Neural progenitor cell (in vitro differentiated cells): ENCODE results near the gene INIP. TPM values are rescaled to one million over a fixed set of nuclear protein-coding genes. Genes with fewer than 3 reads are reported as not detected.

Experiments
- DNase-seq: peaks from one replicate; pipeline ENCODE4 v3.0.0-alpha.2; 2016; ENCODE audit warnings: low spot score
- H2AFZ ChIP-seq: fragments of 200-600 bp; sonication (generic); replicated peaks from 2 replicates; pipeline ENCODE4 v1.6.1; 2016; ENCODE audit warnings: antibody characterized with exemption
- H3F3A ChIP-seq: fragments of 200-600 bp; sonication (generic); 2 replicates; pipeline ENCODE4 v1.6.1; 2016; ENCODE audit warnings: antibody characterized with exemption, low read depth
- H3K27ac ChIP-seq: fragments of 200-600 bp; sonication (generic); 2 replicates; pipeline ENCODE4 v1.5.1; 2016; ENCODE audit warnings: mild to moderate bottlenecking
- H3K27me3 ChIP-seq: fragments of 200-600 bp; sonication (generic); 2 replicates; pipeline ENCODE4 v1.6.1; 2016; ENCODE audit warnings: mild to moderate bottlenecking, moderate library complexity
- H3K36me3 ChIP-seq: fragments of 200-600 bp; sonication (generic); 2 replicates; pipeline ENCODE4 v1.5.1; 2016
- H3K4me1 ChIP-seq: fragments of 200-600 bp; sonication (generic); 2 replicates; pipeline ENCODE4 v1.6.1; 2016; ENCODE audit warnings: mixed run types
- H3K4me2 ChIP-seq: fragments of 200-600 bp; sonication (generic); 2 replicates; pipeline ENCODE4 v1.6.1; 2016
- H3K4me3 ChIP-seq: fragments of 200-600 bp; sonication (generic); 2 replicates; pipeline ENCODE4 v1.5.1; 2016
- H3K79me2 ChIP-seq: fragments of 200-600 bp; sonication (generic); 2 replicates; pipeline ENCODE4 v1.6.1; 2016; ENCODE audit warnings: low read depth
- H3K9ac ChIP-seq: fragments of 200-600 bp; sonication (generic); 2 replicates; pipeline ENCODE4 v1.6.1; 2016
- H3K9me3 ChIP-seq: fragments of 200-600 bp; sonication (generic); 2 replicates; pipeline ENCODE4 v1.5.1; 2016; ENCODE audit warnings: low read depth
- H4K20me1 ChIP-seq: fragments of 200-600 bp; sonication (generic); 2 replicates; pipeline ENCODE4 v1.6.1; 2016; ENCODE audit warnings: low read depth
- H3K27ac Mint-ChIP-seq: 3 replicates; pipeline ENCODE4 v1.8.0; 2021; ENCODE audit warnings: mixed read lengths
- H3K27me3 Mint-ChIP-seq: 2 replicates; pipeline ENCODE4 v1.8.0; 2022; ENCODE audit warnings: low read depth, mild to moderate bottlenecking, inconsistent platforms, moderate library complexity, mixed read lengths; ENCODE audit not compliant: insufficient read depth
- H3K36me3 Mint-ChIP-seq: 3 replicates; pipeline ENCODE4 v1.8.0; 2021; ENCODE audit warnings: mixed read lengths
- H3K4me1 Mint-ChIP-seq: 3 replicates; pipeline ENCODE4 v1.8.0; 2021; ENCODE audit warnings: mixed read lengths
- H3K4me3 Mint-ChIP-seq: 3 replicates; pipeline ENCODE4 v1.8.0; 2021; ENCODE audit warnings: mild to moderate bottlenecking, moderate library complexity, mixed read lengths
- H3K9me3 Mint-ChIP-seq: 3 replicates; pipeline ENCODE4 v1.8.0; 2020; ENCODE audit warnings: mixed read lengths
- EZH2 ChIP-seq: fragments of 200-600 bp; sonication (generic); IDR thresholded peaks from 2 replicates; pipeline ENCODE4 v1.6.1; 2017; ENCODE audit warnings: antibody characterized with exemption, mild to moderate bottlenecking, moderate library complexity
- EZH2phosphoT487 ChIP-seq: fragments of 200-600 bp; sonication (generic); IDR thresholded peaks from 2 replicates; pipeline ENCODE4 v1.6.1; 2017; ENCODE audit warnings: antibody characterized with exemption
- total RNA-seq: library from RNA; depleted of rRNA; stranded (reverse); fragments of >200 nt; gene quantifications from 2 replicates; pipeline ENCODE4 v1.2.3, GENCODE V29; 2015; ENCODE audit warnings: low replicate concordance
- TF ChIP-seq, protein P1 (sequence below): fragments of 200-600 bp; sonication (generic); IDR thresholded peaks from 2 replicates; pipeline ENCODE4 v1.5.1; 2017; ENCODE audit warnings: antibody characterized with exemption, mild to moderate bottlenecking

The INIP gene
- total RNA-seq, 1 donor from 2014 or later, result 39.7 TPM

DNA sequence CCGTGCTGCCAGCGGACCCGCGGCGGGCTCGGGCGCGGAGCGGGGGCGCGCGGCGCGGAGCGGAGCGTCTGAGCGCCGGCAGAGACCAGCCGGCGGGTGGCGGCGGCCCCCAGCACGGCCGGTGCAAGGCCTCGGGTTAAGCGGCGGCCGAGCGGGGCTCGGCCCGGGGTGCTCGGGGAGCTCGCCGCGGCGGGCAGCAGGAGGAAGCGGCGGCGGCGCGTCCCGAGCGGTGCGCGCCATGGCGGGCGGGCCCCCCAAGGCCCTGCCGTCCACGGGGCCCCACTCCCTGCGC, 32.8 kb upstream of the INIP start:
- peaks cover 35% of the 10 kb centered on the region for H3K4me1 Mint-ChIP-seq
- Histone ChIP-seq H3K4me1 (peaks cover 15% of the 10 kb centered on the region), H3K9ac (peak overlapping the region; percentile 39), H3K4me2 (peak overlapping the region; percentile 95), H3K79me2 (peaks cover 25% of the 10 kb centered on the region), H3K4me3 (peak overlapping the region; percentile 95), H3K27ac (peak overlapping the region; percentile 54), H3K36me3 (no peaks in the 10 kb centered on the region), H3K27me3 (no peaks in the 10 kb centered on the region), H3F3A (peaks cover 16% of the 10 kb centered on the region), H4K20me1 (no peaks in the 10 kb centered on the region), H2AFZ (peak overlapping the region; percentile 66), H3K9me3 (no peaks in the 10 kb centered on the region)
- no peaks in the 10 kb centered on the region for H3K9me3 Mint-ChIP-seq
- DNase-seq, result no peak
- H3K27me3 Mint-ChIP-seq, result peaks cover 3% of the 10 kb centered on the region
- no peak overlapping the region for H3K27ac Mint-ChIP-seq
- H3K36me3 Mint-ChIP-seq, result no peaks in the 10 kb centered on the region
- TF ChIP-seq, protein P1, sequence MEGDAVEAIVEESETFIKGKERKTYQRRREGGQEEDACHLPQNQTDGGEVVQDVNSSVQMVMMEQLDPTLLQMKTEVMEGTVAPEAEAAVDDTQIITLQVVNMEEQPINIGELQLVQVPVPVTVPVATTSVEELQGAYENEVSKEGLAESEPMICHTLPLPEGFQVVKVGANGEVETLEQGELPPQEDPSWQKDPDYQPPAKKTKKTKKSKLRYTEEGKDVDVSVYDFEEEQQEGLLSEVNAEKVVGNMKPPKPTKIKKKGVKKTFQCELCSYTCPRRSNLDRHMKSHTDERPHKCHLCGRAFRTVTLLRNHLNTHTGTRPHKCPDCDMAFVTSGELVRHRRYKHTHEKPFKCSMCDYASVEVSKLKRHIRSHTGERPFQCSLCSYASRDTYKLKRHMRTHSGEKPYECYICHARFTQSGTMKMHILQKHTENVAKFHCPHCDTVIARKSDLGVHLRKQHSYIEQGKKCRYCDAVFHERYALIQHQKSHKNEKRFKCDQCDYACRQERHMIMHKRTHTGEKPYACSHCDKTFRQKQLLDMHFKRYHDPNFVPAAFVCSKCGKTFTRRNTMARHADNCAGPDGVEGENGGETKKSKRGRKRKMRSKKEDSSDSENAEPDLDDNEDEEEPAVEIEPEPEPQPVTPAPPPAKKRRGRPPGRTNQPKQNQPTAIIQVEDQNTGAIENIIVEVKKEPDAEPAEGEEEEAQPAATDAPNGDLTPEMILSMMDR, result no peak
- TF ChIP-seq EZH2phosphoT487 (no peak), EZH2 (no peak)
- H3K4me3 Mint-ChIP-seq, result no peak overlapping the region

DNA sequence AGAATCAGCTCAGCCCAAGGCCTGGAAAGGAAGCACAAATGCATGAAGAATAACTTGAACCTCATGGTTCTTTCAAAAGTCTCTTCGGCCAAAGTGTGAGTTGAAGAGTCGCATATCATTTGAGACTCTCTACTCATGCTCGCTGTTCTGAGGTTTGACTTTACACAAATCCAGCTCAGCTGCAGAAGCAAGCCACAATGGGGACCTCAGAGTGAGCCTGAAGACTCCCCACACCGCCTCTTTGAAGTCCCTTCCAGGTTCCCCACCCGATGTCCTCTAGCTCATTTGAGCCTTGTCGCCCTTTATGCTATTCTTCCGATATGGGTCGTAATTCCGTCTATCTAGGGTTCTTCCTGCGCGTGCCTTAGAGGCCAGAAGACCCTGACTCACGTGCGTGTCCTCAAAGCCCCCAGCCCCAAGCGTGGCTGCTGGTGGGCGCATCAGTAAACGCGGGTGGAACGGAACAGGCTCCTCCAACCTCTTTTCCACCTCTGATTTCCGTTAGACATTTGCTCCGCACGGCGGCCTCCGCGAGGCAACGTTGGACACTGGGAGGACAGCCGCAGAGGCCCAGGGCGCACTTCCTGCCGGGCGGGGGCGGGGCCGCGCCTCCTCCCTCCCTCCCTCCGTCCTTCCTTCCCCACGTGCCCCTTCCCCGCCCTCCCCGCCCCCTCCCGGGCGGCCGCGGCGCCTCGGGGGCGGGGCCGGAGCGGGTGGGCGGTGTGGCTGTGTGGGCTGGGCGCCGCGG, 32.3 kb upstream of the INIP start, which contains the start of gene SNX30:
Gene SNX30, plus strand, starts transcription at position 745 of the 748 bp plus-strand sequence. CDS start 242 bp downstream, outside the sequence.
- peak within 1 kb of the TSS; percentile 95 for H3K4me3 ChIP-seq
- H2AFZ ChIP-seq, result peak within 1 kb of the TSS; percentile 83
- TF ChIP-seq, protein P1, result peak; percentile 6
- TF ChIP-seq EZH2, result no peak
- H3K9ac ChIP-seq, result peak within 1 kb of the TSS; percentile 39
- peak within 1 kb of the TSS; percentile 95 for H3K4me2 ChIP-seq
- no peaks in the 10 kb centered on the region for H3K9me3 ChIP-seq
- H3K79me2 ChIP-seq, result peaks cover 22% of the 10 kb centered on the region
- H3K27ac Mint-ChIP-seq, result peak within 1 kb of the TSS; percentile 74
- peaks cover 33% of the 10 kb centered on the region for H3K4me1 Mint-ChIP-seq
- no peaks in the 10 kb centered on the region for H3K36me3 Mint-ChIP-seq
- H3K4me3 Mint-ChIP-seq, result peak within 1 kb of the TSS; percentile 94
- H3K4me1 ChIP-seq, result peaks cover 15% of the 10 kb centered on the region
- no peaks in the 10 kb centered on the region for H3K36me3 ChIP-seq
- H3K27me3 Mint-ChIP-seq, result no peaks in the 10 kb centered on the region
- DNase-seq, result peak; percentile 93
- no peaks in the 10 kb centered on the region for H3K27me3 ChIP-seq
- H3K27ac ChIP-seq, result peak within 1 kb of the TSS; percentile 54
- no peaks in the 10 kb centered on the region for H4K20me1 ChIP-seq
- peaks cover 16% of the 10 kb centered on the region for H3F3A ChIP-seq
- H3K9me3 Mint-ChIP-seq, result no peaks in the 10 kb centered on the region

DNA sequence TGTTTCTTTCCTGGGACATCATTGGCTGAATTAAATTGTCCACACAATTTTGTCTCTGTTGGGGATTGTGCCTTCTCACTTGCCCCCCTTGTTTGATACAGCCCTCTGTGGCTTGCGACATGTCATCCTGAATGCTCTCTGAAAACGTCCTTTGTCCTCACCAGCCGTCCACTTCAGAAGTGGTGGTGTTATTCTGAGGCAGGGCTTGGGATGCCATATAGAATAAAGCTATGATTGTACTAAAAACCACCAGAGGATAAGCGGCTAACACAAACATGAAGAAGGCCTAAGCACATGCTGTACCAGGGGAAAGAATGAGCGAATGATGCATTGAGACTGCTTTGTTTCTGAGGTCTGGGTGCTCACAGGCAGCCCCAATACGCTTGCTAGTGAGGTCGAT, 29.2 kb upstream of the INIP start:
- no peak overlapping the region for H3K4me3 ChIP-seq
- TF ChIP-seq EZH2 (no peak), EZH2phosphoT487 (no peak)
- TF ChIP-seq, protein P1, result no peak

More for the DNA sequence above, 29.2 kb upstream of the INIP start:
- no peak for DNase-seq
- no peaks in the 10 kb centered on the region for H3K9me3 ChIP-seq
- no peaks in the 10 kb centered on the region for H3K27me3 ChIP-seq
- H4K20me1 ChIP-seq, result no peaks in the 10 kb centered on the region
- Mint-ChIP-seq H3K4me3 (no peak overlapping the region), H3K36me3 (no peaks in the 10 kb centered on the region), H3K9me3 (no peaks in the 10 kb centered on the region), H3K4me1 (peaks cover 18% of the 10 kb centered on the region), H3K27me3 (no peaks in the 10 kb centered on the region), H3K27ac (peak overlapping the region; percentile 57)
- H3K27ac ChIP-seq, result no peak overlapping the region
- no peak overlapping the region for H3K4me2 ChIP-seq
- H3K36me3 ChIP-seq, result no peaks in the 10 kb centered on the region
- H3F3A ChIP-seq, result peaks cover 13% of the 10 kb centered on the region
- no peak overlapping the region for H3K9ac ChIP-seq
- peaks cover 12% of the 10 kb centered on the region for H3K4me1 ChIP-seq
- H3K79me2 ChIP-seq, result peaks cover 2% of the 10 kb centered on the region
- H2AFZ ChIP-seq, result no peak overlapping the region
